Stimulated activated CD4-positive, alpha-beta T cell treated with anti-CD3 and anti-CD28 coated beads, Interleukin-12 subunit alpha, Interleukin-12 subunit beta, amount 100 ng/mL, for 4 hours (primary cell): ENCODE measurements around the gene WHAMM.

ENCODE experiments used
- DNase-seq: peaks from one replicate; pipeline ENCODE4 v3.0.0-alpha.2; 2020

WHAMM gene

GRCh38 chr15:82871358-82871757 lies 61.9 kb downstream of the WHAMM start:
- no peak for DNase-seq

- DNase-seq = no peak
Measured at GRCh38 chr15:82871832-82872484, 62.5 kb downstream of the WHAMM start.

- DNase-seq = no peak
Measured at GRCh38 chr15:82873000-82873680, 63.7 kb downstream of the WHAMM start.

- no peak for DNase-seq
Measured at GRCh38 chr15:82874267-82874666, 64.8 kb downstream of the WHAMM start.

GRCh38 chr15:82874961-82875360 lies 65.5 kb downstream of the WHAMM start:
- DNase-seq = no peak

GRCh38 chr15:82875411-82876003 lies 66.1 kb downstream of the WHAMM start:
- DNase-seq = no peak

- no peak for DNase-seq
Measured at GRCh38 chr15:82877825-82878224, 68.4 kb downstream of the WHAMM start.

GRCh38 chr15:82878325-82878724 lies 68.9 kb downstream of the WHAMM start:
- no peak for DNase-seq

- no peak for DNase-seq
Measured at GRCh38 chr15:82880704-82881103, 71.3 kb downstream of the WHAMM start.

GRCh38 chr15:82881747-82882146 lies 72.3 kb downstream of the WHAMM start:
- DNase-seq = no peak

GRCh38 chr15:82882273-82882928 lies 73.0 kb downstream of the WHAMM start:
- DNase-seq = no peak
